HL-60/S4 treated with phorbol 12-myristate 13-acetate at 8.2 ng/mL for 4 days and 3 days (cell line): ENCODE measurements around the gene SFT2D3.
"Not testable (repeated sequence)": the region's sequence is repeated elsewhere in the genome, so short reads cannot be mapped to it uniquely, and the experiment has no call there.

Experiments
- in situ Hi-C: fragments of 300-500 bp; cut with MboI; formaldehyde crosslinking; loops from 2 replicates; pipeline ENCODE4 v1.15.0; 2022; ENCODE audit warnings: low sequenced_read_pairs

Gene SFT2D3

GRCh38 chr2:127739800-127740199 is 38.5 kb downstream of the SFT2D3 start:
- in situ Hi-C loops: no loop called here

- in situ Hi-C loops: no loop called here
These were observed 39.5 kb downstream of the SFT2D3 start for GRCh38 chr2:127740665-127741288.

GRCh38 chr2:127743477-127744026 is 42.3 kb downstream of the SFT2D3 start:
- in situ Hi-C loops: no loop called here

- in situ Hi-C loops: no loop called here
These were observed 46.3 kb downstream of the SFT2D3 start for GRCh38 chr2:127747621-127748020.

GRCh38 chr2:127749537-127749936 is 48.2 kb downstream of the SFT2D3 start:
- in situ Hi-C loops: not testable (repeated sequence)

GRCh38 chr2:127753374-127753773 is 52.1 kb downstream of the SFT2D3 start:
- in situ Hi-C loops: no loop called here

GRCh38 chr2:127754186-127754585 is 52.9 kb downstream of the SFT2D3 start:
- in situ Hi-C loops: no loop called here
